ENCODE data around the gene ARL5C.
"Not testable (repeated sequence)": the region's sequence is repeated elsewhere in the genome, so short reads cannot be mapped to it uniquely, and the experiment has no call there.

The ARL5C gene

DNA sequence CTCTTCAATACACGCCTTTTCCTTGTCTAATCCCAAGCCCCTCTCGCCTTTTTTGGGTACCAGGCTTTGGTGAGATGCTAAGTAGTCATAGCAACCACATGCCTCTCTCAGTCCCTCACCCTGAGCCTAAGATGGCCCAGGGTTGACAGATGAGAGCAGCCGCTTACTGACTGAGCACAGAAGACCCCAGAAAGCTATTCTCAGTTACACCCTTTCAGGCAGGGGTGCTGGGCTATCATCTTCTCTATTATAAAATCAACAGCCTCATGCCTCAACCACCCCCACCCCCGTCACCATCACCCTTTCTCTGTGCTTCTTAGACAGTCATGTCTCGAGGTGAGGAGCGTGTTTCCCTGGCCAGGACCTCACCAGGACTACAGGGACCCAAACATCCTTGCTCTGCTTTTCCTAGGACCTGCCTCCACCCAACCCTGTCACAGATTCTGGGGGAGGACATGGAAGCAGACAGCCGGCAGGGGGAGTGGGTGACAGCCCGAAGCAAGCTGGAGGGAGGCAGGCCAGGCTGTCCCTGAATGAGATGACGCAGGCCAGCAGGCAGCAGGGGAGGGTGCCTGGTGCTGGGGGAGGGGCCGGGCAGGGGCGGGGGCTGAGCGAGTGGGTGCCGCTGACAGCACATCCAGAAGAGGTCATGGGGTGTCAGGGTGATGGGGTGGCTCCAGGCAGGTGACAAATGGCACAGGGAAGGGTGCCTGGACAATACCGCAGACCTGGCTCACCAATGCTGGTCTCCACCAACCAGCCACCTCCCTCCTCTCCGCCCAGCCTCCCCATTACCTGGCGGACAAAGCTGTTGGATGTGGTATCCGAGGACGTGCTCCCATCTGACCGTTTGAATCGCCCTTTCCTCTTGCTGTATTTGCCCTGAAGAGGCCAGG, 28.4 kb upstream of the ARL5C start:
- DNase-seq (ENCODE audit: low spot score), result no peak

DNA sequence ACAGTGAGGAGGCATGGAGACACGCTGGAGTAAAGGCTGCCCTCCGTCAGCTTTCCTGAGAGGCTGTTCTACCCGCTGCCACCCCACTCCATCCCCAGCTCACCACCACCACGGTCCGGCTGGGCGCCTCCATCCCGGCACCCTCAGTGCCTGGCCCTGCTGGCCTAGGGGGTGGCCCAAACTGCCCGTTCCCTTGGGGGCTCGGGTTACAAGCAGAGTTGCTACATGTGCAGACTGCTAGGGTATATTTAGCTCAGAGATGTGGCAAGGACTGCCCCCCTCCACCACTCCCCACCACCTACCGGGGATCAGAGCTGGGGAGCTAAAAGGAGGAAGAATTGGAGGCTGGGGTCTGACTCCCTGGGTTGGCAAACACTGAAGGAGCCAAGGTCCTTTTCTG, 27.4 kb upstream of the ARL5C start:
- DNase-seq (ENCODE audit: low spot score), result no peak

DNA sequence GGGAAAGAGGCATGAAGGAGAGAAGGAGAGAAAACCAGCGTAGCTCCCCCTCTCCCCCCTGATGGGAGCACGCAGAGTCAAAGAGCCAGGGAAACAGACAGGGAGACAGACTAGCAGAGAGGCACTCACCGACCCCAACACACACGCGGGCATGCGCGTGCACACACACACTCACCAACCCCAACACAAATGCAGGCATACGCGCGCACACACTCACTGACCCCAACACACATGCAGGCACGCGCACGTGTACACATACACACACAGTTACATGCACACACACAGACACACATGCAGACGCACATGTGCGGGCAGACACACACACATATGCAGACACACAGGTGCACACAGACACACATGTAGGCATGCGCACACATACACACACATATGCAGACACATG, 26.9 kb upstream of the ARL5C start:
- no peak for DNase-seq (ENCODE audit: low spot score)

DNA sequence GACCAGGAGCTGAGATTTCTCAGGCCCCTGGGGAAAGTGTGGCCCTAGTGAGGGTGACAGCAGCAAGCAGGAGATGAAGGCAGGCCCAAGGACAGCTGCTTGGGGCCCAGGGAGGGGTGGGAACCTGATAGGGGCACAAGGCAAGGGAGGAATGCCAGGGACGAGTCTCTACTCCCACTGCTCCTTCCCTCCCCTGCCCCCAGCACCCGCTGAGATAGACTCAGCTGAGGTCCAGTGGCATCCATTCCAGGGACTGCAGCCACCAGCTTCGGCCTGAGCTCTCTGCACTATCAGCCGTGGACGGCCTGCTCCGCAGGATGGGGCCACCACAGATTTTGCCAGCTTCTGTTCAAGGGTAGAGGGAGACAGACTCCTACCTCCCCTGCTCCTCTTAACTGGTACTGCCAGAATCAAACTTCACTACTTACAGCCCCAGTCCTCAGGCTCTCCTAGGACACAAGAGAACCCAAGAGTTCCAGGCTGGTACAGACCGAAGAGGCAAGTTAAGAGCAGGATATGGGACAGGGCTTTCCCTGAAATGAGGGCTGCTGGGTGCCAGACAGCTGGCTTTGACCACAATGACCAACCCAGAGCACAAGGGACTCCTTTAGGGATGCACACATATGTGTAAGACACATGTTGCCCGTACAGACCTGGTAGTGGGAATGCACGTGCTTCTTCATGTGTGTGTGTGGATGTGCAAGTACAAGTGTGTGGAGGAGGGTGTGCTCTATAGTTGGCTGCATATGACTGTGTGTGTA, 26.0 kb upstream of the ARL5C start:
- DNase-seq (ENCODE audit: low spot score), result no peak

DNA sequence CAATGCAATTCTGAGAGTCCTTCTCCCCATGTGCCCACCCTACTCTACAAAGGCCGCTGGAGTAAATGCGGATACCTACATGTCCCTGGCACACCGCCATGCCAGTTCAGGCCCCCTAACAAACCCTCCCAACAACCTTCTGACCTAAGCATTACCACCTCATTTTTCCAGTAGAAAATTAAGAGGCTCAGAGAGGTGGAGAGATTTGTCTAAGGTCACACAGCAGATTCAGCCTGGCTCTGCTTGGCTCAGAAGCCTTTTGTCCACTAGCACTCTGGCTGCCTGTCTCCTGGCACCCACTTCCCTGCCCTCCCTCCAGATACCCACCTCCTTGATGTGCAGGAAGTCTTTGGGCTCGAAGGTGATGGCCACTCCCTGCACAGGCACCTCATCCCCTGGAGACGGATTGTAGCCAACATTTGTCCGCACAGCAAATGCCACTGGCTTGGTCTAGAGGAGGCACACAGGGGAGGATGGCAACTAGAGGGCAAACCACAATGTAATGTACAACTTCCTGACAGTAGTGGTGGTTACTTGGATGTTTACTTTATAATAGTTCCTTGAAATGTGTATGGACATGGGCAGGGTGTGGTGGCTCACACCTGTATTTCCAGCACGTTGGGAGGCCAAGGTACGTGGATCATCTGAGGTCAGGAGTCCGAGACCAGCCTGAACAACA, 21.3 kb upstream of the ARL5C start:
- no peak for DNase-seq (ENCODE audit: low spot score)

DNA sequence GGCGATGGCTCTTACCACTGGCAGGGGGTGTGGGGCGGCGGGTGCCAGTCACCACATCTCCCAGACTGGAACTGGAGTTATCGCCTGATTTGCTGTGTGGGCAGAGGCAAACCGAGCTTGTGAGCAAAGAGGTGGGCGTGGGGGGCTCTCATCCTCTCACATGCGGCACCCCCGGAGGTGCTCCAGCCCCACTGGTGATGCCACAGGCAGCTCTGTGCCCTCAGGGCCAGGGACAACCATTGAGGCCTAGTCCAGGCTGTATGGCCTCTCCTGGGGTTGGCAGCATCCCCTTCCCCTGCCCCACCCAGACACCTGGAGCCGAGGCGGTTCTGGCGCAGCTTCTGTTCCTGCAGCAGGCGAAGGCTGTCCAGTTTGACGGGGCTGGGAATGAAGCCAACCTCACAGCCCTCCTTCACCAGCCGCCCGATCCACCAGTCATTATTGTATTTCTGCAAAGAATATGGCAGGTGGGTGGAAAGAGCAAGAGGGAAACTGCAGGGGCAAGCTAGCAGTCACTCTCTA, 20.6 kb upstream of the ARL5C start:
- no peak for DNase-seq (ENCODE audit: low spot score)

DNA sequence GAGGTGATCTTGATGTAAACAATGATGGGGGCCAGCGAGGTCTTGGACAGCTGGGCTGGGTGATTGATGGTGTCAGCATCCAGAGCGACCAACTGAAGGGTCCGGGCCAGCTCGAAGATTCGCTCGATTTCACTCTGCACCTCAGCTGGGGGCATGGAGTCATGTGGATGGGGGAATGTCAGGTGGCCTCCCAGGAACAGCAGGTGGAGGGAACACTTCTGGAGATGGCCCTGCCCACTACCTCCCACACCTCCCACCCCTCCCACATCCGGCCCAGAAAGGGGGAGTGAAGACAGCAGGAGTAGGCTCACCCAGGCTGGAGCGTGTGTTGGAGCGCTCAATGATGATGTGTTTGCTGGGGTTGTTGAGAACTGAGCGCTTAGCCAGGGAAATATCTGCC, 17.8 kb upstream of the ARL5C start:
- no peak for DNase-seq (ENCODE audit: low spot score)

DNA sequence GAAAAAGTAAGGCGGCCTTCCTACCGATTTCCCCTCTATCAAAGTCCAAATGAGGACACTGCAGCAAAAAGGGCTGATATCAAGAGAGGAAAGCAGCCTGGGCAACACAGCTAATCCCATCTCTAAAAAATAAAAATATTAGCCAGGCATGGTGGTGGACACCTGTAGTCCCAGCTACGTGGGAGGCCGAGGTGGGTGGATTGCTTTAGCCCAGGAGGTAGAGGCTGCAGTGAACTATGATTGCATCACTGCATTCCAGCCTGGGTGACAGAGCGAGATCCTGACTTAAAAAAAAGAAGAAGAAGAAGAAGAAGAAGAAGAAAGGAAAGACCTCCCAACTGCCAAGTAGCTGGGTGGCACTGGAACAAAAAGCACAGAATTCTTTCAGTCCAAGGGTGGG, 17.1 kb upstream of the ARL5C start:
- DNase-seq (ENCODE audit: low spot score), result no peak

DNA sequence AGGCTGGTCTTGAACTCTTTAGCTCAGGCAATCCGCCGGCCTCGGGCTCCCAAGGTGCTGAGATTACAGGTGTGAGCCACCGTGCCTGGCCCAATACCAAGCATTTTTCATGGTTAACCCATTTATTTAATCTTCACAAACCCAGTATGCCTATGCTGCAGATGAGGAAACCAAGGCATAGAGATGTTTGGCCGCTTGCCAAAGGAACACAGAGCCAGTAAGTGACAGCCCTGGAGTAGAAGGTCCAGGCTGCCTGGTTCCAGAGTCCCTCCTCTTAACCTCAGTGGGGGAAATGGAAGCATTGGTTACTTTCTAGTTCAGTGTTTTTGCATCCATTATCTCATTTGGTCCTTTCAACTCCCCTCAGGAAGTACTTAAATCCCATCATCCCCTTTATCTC, 15.3 kb upstream of the ARL5C start:
- DNase-seq (ENCODE audit: low spot score), result no peak

DNA sequence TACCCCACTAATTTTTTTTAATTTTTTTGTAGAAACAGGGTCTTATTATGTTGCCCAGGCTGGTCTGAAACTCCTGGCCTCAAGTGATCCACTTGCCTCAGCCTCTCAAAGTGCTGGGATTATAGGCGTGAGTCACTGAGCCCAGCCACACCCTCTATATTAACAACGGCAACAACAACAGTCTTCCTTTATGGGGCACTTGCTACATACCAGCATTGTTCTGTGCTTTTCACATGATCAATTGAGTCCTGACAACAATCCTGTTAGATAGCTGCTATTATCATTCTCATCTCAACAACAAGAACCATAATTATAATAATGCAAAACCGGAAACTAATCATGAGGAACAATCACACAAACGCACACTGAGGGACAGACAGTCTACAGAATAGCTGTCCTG, 12.6 kb upstream of the ARL5C start:
- DNase-seq (ENCODE audit: low spot score), result peak; percentile 72

DNA sequence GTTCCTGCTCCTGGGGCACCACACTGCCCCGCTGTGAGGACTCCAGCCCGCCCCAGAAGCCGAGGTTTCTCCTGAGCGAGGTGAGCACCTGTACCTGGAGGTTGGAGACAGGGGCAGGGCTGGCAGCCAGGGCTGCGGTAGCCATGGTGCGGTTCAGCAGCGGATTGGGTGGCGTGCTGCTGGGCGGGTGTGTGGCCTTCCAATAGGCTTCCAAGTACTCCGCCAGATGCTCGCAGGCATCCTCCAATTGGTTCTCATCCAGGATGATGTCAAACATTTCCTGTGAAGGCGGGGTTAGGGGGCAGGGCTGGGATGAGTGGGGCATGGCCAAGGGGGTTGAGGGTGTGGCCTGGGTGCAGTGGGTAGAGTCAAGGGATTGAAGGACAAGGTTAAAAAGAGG, 11.3 kb upstream of the ARL5C start:
- no peak for DNase-seq (ENCODE audit: low spot score)

DNA sequence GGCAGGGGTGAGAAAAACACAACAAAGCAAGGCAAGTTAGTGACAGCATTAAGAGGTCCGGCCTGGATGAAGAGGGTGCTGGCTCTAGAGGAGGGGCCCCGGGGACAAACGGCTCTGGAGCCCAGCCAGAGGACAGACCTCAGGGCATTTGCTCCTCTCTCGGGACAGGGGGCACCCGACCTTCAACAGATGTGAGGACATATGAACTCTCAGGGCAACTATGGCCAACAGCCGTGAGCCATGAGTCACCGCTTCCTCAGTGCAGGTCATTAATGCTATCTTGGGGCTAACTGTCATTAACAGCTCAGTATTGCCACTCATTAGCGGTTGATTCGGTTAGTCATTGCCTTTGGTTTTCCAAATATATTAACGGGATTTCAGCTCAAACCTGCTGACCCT, 9.7 kb upstream of the ARL5C start:
- DNase-seq (ENCODE audit: low spot score), result no peak

DNA sequence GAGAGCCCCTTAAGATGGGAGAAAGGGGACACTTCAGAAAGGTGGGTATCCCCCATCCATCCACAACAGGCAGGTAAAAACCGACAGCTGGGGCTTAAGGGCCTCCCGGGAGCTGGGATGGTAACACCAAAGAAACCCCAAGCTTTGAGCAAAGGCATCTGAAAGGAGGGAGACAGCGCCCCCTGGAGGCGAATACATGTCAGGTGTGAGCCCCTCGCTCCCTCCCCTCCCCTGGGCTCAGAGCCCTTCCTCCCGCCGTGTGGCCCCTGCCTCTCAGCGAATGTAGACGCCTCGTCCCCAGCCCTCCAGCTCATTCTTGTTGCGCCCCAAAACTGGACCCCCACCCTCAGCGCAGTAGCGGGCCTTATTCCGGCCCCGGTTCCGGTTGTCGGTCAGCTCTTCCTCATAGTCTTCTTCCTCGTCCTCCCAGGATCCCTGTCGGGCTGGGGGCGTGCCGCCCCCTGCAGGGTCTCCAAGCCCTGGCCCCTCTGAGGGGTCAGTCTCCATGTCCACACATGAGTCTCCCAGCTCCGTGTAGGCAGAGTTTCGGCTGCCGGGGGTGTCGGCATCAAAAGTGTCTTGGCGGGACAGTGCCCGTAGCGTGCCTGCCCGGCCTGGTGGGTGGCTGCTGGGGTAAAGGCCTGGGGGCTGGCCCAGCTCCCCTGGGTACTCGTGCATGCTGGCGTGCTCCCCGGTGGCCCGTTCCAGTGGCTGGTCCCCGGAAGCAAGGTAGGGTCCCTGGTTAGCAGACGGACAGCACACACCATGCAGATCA, 9.1 kb upstream of the ARL5C start:
- DNase-seq (ENCODE audit: low spot score), result peak; percentile 55

DNA sequence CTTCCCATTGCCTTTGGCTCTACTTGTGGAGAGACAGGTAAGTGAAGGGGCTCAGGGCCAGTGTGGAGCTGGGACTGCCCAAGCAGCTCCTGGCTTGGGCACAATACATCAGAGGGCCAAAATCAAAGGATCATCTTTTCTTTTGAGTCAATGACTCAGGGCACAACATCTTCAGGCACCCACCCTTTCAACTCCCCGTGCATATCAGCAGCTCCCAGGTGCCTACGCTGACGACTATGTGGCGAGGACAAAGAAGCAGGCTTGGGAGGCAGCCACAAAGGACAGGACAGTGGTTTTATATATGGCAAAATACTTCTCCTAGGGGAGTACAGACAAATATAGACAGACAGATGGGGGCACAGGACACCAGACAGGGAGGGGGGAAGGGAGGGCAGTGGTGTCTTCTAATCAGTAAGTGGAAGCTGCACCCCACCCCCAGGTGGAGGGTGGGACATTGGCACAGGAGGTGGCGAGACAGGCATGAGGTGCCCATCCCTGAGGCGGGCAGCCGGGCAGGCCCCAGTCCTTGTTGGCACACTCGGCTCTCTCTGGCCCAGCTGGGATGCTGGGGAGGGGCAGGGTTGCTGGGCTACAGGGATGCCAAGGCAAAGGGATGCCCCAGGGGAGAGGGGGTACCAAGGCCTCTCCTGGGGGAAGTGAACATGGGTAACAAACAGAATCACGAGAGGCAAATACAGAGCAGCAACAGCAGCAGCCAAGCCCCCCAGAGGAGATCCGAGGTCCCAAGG, 7.7 kb upstream of the ARL5C start:
- no peak for DNase-seq (ENCODE audit: low spot score)

DNA sequence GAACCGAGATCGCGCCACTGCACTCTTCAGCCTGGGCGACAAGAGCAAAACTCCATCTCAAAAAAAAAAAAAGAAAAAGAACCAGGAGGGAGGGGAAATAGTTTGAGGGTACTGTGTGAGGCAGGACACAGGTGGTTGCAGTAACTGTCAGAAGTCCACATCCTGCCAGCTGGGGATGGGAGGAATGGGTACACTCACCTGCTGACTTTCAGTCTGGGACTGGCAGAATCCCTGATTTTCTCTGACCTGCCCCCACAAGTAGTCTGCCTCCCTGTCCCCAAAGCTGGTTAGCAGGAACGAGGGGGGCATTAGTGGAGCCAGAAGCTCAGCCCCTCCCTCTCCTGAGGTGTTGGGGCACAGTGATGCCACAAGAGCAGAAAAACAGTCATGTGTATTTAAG, 7.1 kb upstream of the ARL5C start:
- DNase-seq (ENCODE audit: low spot score), result no peak

DNA sequence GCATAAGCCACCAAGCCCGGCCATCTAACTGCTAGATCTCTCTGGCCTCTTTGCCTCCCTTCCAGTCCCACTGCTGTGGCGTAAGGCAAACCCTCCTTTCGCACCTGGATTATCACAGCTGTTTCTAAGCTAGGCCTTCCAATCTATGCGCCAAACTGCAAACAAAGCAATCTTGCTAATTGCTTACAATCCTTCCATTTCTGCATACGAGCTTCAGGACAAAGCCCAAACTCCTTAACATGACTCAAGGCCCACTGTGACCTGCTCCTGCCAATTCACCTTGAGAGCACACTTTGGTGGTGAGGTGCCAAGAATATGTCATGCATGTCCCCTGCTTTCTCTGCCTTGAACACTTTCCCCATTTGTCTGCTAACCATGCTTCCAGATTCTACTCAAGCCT, 6.0 kb upstream of the ARL5C start:
- no peak for DNase-seq (ENCODE audit: low spot score)

DNA sequence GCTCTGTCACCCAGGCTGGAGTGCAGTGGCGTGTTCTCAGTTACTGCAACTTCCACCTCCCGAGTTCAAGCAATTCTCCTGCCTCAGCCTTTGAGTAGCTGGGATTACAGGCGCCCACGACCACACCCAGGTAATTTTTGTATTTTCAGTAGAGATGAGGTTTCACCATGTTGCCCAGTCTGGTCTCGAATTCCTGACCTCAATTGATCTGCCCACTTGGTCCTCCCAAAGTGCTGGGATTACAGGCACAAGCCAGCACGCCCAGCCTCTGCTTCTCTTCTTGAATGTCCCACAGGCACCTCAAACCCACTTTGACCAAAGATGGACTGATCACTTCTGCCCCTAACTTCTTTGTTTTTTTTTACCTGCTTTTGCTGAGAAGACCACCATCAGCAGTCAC, 4.6 kb upstream of the ARL5C start:
- no peak for DNase-seq (ENCODE audit: low spot score)

DNA sequence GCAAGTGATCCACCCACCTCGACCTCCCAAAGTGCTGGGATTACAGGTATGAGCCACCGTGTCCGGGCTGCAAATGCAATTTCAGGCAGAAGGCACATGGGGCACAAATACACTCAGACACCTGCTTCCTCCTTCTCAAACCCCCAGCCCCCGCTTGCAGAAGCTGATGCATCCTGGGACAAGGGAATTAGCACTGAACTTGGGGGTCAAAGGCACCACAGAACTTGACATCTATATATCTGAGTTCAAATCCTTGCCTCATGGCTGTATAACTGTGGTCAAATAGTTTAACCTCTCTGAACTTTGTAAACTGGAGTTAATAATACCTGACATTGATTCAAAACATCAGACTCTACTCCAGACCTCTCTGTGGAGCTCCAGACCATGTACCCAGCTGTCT, 4.1 kb upstream of the ARL5C start:
- no peak for DNase-seq (ENCODE audit: low spot score)

DNA sequence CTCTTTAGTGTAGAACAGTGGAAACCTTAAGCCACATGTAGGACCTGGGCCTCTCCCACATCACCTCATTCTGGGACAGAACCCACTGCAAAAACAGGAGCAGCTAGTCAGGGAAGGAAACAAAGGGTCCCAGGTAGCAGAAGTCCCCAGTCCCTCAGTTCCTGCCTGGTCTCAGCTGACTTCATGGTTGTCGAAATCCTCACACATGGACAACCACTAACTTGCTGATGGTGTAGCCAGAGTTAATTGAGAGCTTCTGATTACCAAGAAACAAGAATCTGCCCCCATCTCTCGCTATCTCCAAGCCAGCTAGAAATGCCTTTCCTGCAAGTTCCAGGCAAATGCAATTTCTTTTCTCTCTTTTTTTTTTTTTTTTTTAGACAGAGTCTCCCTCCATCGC, 3.6 kb upstream of the ARL5C start:
- no peak for DNase-seq (ENCODE audit: low spot score)

DNA sequence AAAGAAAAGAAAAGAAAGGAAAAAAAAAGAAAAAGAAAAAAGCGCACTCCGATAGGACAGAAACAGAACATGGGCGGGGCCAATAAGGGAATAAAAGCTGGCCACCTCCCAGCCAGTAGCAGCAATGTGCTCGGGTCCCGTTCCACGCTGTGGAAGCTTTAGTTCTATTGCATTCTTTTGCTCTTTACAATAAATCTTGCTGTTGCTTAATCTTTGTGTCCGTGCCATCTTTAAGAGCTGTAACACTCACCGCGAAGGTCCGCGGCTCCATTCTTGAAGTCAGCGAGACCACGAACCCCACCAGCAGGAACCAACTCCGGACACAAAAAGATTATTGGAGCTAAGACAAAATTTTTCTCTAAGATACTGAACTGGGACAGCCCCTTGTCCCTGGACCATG, 3.1 kb upstream of the ARL5C start:
- DNase-seq (ENCODE audit: low spot score), result no peak

DNA sequence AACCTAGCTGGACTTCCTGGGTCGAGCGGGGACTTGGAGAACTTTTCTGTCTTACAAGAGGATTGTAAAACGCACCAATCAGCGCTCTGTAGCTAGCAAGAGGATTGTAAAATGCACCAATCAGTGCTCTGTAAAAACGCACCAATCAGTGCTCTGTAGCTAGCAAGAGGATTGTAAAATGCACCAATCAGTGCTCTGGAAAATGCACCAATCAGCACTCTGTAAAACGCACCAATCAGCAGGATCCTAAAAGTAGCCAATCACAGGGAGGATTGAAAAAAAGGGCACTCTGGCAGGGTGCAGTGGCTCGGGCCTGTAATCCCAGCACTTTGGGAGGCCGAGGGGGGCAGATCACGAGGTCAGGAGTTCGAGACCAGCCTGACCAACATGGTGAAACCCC, 2.5 kb upstream of the ARL5C start:
- DNase-seq (ENCODE audit: low spot score), result not testable (repeated sequence)
